H1 (cell line): ENCODE measurements around the gene ZDHHC22. TPM values are rescaled to one million over a fixed set of nuclear protein-coding genes. Genes with fewer than 3 reads are reported as not detected.

ENCODE experiments used
- CTCF ChIA-PET: fragments of 300-600 bp; sonication (Branson Sonifier 250); formaldehyde crosslinking; loops from one replicate; lab custom pipeline; 2021; ENCODE audit not compliant: partially characterized antibody; lab: Charles Lee
- POLR2A ChIA-PET: fragments of 300-600 bp; sonication (Branson Sonifier 250); formaldehyde crosslinking; loops from one replicate; lab custom pipeline; 2021; ENCODE audit warnings: inconsistent platforms; ENCODE audit not compliant: partially characterized antibody; lab: Charles Lee
- DNase-seq, 2 experiments: peaks; one replicate each; pipeline versions ENCODE4 v3.0.0 to v3.0.0-alpha.2; 2010 to 2022; ENCODE audit warnings: low spot score in 2 of 2, low read depth in 1 of 2, mixed read lengths in 1 of 2
- FAIRE-seq: peaks from 2 replicates; lab custom pipeline; 2011; peaks lifted over from hg19 to GRCh38; lab: Jason Lieb, UNC
- H2AFZ ChIP-seq: 2 replicates; pipeline ENCODE4 v1.8.1; 2012; ENCODE audit warnings: low read length, inconsistent platforms
- H2AK5ac ChIP-seq: 2 replicates; pipeline ENCODE4 v1.6.1; 2013; ENCODE audit warnings: low read depth, low read length
- H2BK120ac ChIP-seq: replicated peaks from 2 replicates; pipeline ENCODE3; 2013; ENCODE audit warnings: low read depth, low read length, inconsistent platforms
- H2BK12ac ChIP-seq: 2 replicates; pipeline ENCODE4 v1.6.1; 2013; ENCODE audit warnings: low read depth, low read length
- H2BK15ac ChIP-seq: 2 replicates; pipeline ENCODE4 v1.6.1; 2013; ENCODE audit warnings: low read length
- H2BK20ac ChIP-seq: 2 replicates; pipeline ENCODE4 v1.6.1; 2013; ENCODE audit warnings: low read length
- H2BK5ac ChIP-seq: 2 replicates; pipeline ENCODE4 v1.6.1; 2013; ENCODE audit warnings: low read depth, low read length
- H3K14ac ChIP-seq: 2 replicates; pipeline ENCODE4 v1.6.1; 2013; ENCODE audit warnings: inconsistent platforms; ENCODE audit not compliant: insufficient read length
- H3K18ac ChIP-seq: 2 replicates; pipeline ENCODE4 v1.6.1; 2013; ENCODE audit warnings: low read length; ENCODE audit errors: extremely low read depth
- H3K23ac ChIP-seq: 2 replicates; pipeline ENCODE4 v1.6.1; 2013; ENCODE audit warnings: inconsistent platforms; ENCODE audit not compliant: insufficient read length
- H3K23me2 ChIP-seq: 2 replicates; pipeline ENCODE4 v1.6.1; 2013; ENCODE audit warnings: low read depth, low read length
- H3K27ac ChIP-seq: 2 replicates; pipeline ENCODE4 v1.6.1; 2011; ENCODE audit warnings: low read depth, low read length, inconsistent platforms
- H3K27me3 ChIP-seq, 4 experiments: replicated peaks in 1 of 4; 1 replicate in 1 of 4; 2 replicates in 3 of 4; pipeline versions ENCODE4 v1.6.1 to v1.8.1; 2011 to 2013; ENCODE audit warnings: low read length in 3 of 4, mild to moderate bottlenecking in 3 of 4, inconsistent platforms in 2 of 4, mixed read lengths in 2 of 4, moderate library complexity in 1 of 4; ENCODE audit not compliant: control insufficient read depth in 3 of 4, insufficient read depth in 3 of 4; ENCODE audit errors: extremely low read depth in 1 of 4
- H3K36me3 ChIP-seq, 4 experiments: 2 replicates each; pipeline versions ENCODE4 v1.6.1 to v1.8.1; 2011 to 2013; ENCODE audit warnings: mild to moderate bottlenecking in 4 of 4, low read length in 3 of 4, moderate library complexity in 2 of 4, control low read depth in 1 of 4, inconsistent platforms in 1 of 4; ENCODE audit not compliant: insufficient read depth in 4 of 4, control insufficient read depth in 2 of 4
- H3K4ac ChIP-seq: replicated peaks from 2 replicates; pipeline ENCODE3; 2013; ENCODE audit warnings: low read length, low read depth, mixed read lengths, inconsistent platforms; ENCODE audit not compliant: insufficient read length
- H3K4me1 ChIP-seq, 4 experiments: replicated peaks in 1 of 4; 1 replicate in 1 of 4; 2 replicates in 3 of 4; pipeline versions ENCODE4 v1.6.1 to v1.8.1; 2011 to 2013; ENCODE audit warnings: low read length in 3 of 4, inconsistent platforms in 2 of 4, mixed read lengths in 1 of 4; ENCODE audit not compliant: insufficient read depth in 4 of 4, control insufficient read depth in 3 of 4
- H3K4me2 ChIP-seq, 2 experiments: 2 replicates each; pipeline versions ENCODE4 v1.6.1 to v1.8.1; 2011 to 2013; ENCODE audit warnings: low read depth in 2 of 2, low read length in 2 of 2, control low read depth in 1 of 2, inconsistent platforms in 1 of 2, mild to moderate bottlenecking in 1 of 2; ENCODE audit not compliant: insufficient read depth in 1 of 2
- H3K4me3 ChIP-seq, 4 experiments: fragments of 200-600, 300-600 bp in 1 of 4; sonication (generic), shearing (Covaris generic), sonication (Bioruptor Twin) in 1 of 4; 2 replicates each; pipeline versions ENCODE4 v1.5.1 to v1.8.1; 2011 to 2016; ENCODE audit warnings: low read length in 4 of 4, low read depth in 3 of 4, control low read depth in 2 of 4, inconsistent platforms in 2 of 4, mild to moderate bottlenecking in 2 of 4, mixed read lengths in 1 of 4, moderate library complexity in 1 of 4; ENCODE audit not compliant: insufficient read depth in 2 of 4; ENCODE audit errors: extremely low read depth in 1 of 4
- H3K56ac ChIP-seq: replicated peaks from 2 replicates; pipeline ENCODE3; 2013; ENCODE audit warnings: low read depth, mild to moderate bottlenecking, mixed read lengths, low read length, inconsistent platforms; ENCODE audit not compliant: insufficient read length
- H3K79me1 ChIP-seq: 2 replicates; pipeline ENCODE4 v1.6.1; 2013; ENCODE audit warnings: low read depth, low read length, control low read depth
- H3K79me2 ChIP-seq, 2 experiments: 2 replicates each; pipeline versions ENCODE4 v1.6.1 to v1.8.1; 2012 to 2013; ENCODE audit warnings: low read length in 2 of 2, mild to moderate bottlenecking in 2 of 2, inconsistent platforms in 1 of 2; ENCODE audit not compliant: insufficient read depth in 2 of 2, control insufficient read depth in 1 of 2
- H3K9ac ChIP-seq, 4 experiments: replicated peaks in 1 of 4; 1 replicate in 1 of 4; 2 replicates in 3 of 4; pipeline versions ENCODE4 v1.6.1 to v1.8.1; 2011 to 2013; ENCODE audit warnings: low read depth in 3 of 4, low read length in 3 of 4, control low read depth in 2 of 4, mild to moderate bottlenecking in 2 of 4, moderate library complexity in 2 of 4, inconsistent platforms in 1 of 4; ENCODE audit errors: extremely low read depth in 1 of 4
- H3K9me3 ChIP-seq, 2 experiments: 2 replicates each; pipeline versions ENCODE4 v1.6.1 to v1.8.1; 2012 to 2013; ENCODE audit warnings: mild to moderate bottlenecking in 2 of 2, moderate library complexity in 2 of 2, control low read depth in 1 of 2, inconsistent platforms in 1 of 2, low read depth in 1 of 2, low read length in 1 of 2, mixed read lengths in 1 of 2; ENCODE audit not compliant: insufficient read depth in 2 of 2
- H4K20me1 ChIP-seq, 2 experiments: replicated peaks in 1 of 2; 2 replicates each; pipeline versions ENCODE3 to v1.8.1; 2011 to 2013; ENCODE audit warnings: inconsistent platforms in 2 of 2, low read length in 2 of 2, mild to moderate bottlenecking in 1 of 2; ENCODE audit not compliant: insufficient read depth in 2 of 2, control insufficient read depth in 1 of 2
- H4K5ac ChIP-seq: 2 replicates; pipeline ENCODE4 v1.6.1; 2013; ENCODE audit warnings: low read length, low read depth, mixed read lengths, inconsistent platforms; ENCODE audit not compliant: insufficient read length
- H4K8ac ChIP-seq: 2 replicates; pipeline ENCODE4 v1.8.0; 2013; ENCODE audit warnings: mild to moderate bottlenecking, moderate library complexity, low read length, inconsistent platforms; ENCODE audit not compliant: insufficient read depth; ENCODE audit errors: extremely low read depth
- H4K91ac ChIP-seq: replicated peaks from 2 replicates; pipeline ENCODE3; 2013; ENCODE audit warnings: low read length, mixed read lengths, inconsistent platforms; ENCODE audit not compliant: insufficient read length
- TAF1 ChIP-seq: IDR thresholded peaks from 2 replicates; pipeline ENCODE4 v1.6.1; 2011; ENCODE audit warnings: mild to moderate bottlenecking, low read depth, low read length
- WGBS, 2 experiments: shearing (Covaris generic) in 1 of 2; methylation state at CpG; one replicate each; pipeline versions ENCODE4 v1.1.6 to v1.1.7; 2013 to 2015; ENCODE audit warnings: low lambda C conversion rate in 2 of 2, mixed read lengths in 2 of 2, inconsistent platforms in 1 of 2, low coverage in 1 of 2, missing lambda C conversion rate in 1 of 2; ENCODE audit not compliant: insufficient replicate concordance in 2 of 2, insufficient coverage in 1 of 2, insufficient read length in 1 of 2; ENCODE audit errors: extremely low coverage in 1 of 2, missing lambda C conversion rate in 1 of 2; 5-methylcytosine and 5-hydroxymethylcytosine counted together
- polyA plus RNA-seq, 7 experiments: library from polyadenylated mRNA; depleted of rRNA in 3 of 7; stranded (reverse) in 5 of 7; unstranded in 2 of 7; fragments of >200 nt in 5 of 7; fragments of 200-250 nt in 2 of 7; gene quantifications; 1 replicate in 5 of 7; 2 replicates in 1 of 7; 4 replicates in 1 of 7; pipeline versions ENCODE4 v1.2.1 to v1.2.3, GENCODE V29; 2011 to 2013; ENCODE audit warnings: missing spikeins in 2 of 7, mixed read lengths in 2 of 7
- total RNA-seq: library from RNA; stranded (reverse); fragmentation: NEBNext Ultra II Directional; extraction: Animal tissue kit (Norgen Biotek cat#: 25700); gene quantifications from 2 replicates; pipeline ENCODE4 v1.2.1, GENCODE V29; 2021
- TF ChIP-seq, protein P1 (sequence below): IDR thresholded peaks from 2 replicates; pipeline ENCODE4 v1.6.1; 2012; ENCODE audit warnings: low read length, inconsistent platforms
- TF ChIP-seq, protein P2 (sequence below): IDR thresholded peaks from 2 replicates; pipeline ENCODE4 v1.6.1; 2011; ENCODE audit warnings: low read length, improper control_type of control experiment

Gene ZDHHC22
- total and polyA plus RNA-seq, 2 of the 8 experiments (the other 6 are each of a cell fraction or from before 2014, with no cell fraction given): 23.8 to 55.2 TPM

GRCh38 chr14:77148510-77149231 lies 7.1 kb upstream of the ZDHHC22 start:
- H3K18ac ChIP-seq: no peak overlapping the region
- H3K4me2 ChIP-seq: no peak overlapping the region
- H2BK12ac ChIP-seq: no peak overlapping the region
- no peak overlapping the region for H3K56ac ChIP-seq
- no peaks in the 10 kb centered on the region for H3K79me1 ChIP-seq
- no peak overlapping the region for H3K27ac ChIP-seq
- H3K27me3 ChIP-seq: no peaks in the 10 kb centered on the region
- FAIRE-seq (no peak), DNase-seq (no peak)
- no peak overlapping the region for H3K14ac ChIP-seq
- H4K5ac ChIP-seq: peak overlapping the region; percentile 53
- H2BK5ac ChIP-seq: no peak overlapping the region
- peaks cover 9 to 33% (median 15%) of the 10 kb centered on the region in 4 experiments for H3K4me1 ChIP-seq
- no peaks in the 10 kb centered on the region for H3K79me2 ChIP-seq
- H3K9me3 ChIP-seq: no peaks in the 10 kb centered on the region
- TF ChIP-seq, protein P1, sequence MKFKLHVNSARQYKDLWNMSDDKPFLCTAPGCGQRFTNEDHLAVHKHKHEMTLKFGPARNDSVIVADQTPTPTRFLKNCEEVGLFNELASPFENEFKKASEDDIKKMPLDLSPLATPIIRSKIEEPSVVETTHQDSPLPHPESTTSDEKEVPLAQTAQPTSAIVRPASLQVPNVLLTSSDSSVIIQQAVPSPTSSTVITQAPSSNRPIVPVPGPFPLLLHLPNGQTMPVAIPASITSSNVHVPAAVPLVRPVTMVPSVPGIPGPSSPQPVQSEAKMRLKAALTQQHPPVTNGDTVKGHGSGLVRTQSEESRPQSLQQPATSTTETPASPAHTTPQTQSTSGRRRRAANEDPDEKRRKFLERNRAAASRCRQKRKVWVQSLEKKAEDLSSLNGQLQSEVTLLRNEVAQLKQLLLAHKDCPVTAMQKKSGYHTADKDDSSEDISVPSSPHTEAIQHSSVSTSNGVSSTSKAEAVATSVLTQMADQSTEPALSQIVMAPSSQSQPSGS: no peak
- TF ChIP-seq, protein P2, sequence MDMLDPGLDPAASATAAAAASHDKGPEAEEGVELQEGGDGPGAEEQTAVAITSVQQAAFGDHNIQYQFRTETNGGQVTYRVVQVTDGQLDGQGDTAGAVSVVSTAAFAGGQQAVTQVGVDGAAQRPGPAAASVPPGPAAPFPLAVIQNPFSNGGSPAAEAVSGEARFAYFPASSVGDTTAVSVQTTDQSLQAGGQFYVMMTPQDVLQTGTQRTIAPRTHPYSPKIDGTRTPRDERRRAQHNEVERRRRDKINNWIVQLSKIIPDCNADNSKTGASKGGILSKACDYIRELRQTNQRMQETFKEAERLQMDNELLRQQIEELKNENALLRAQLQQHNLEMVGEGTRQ: peak; percentile 79
- no peak for TF ChIP-seq TAF1
- H2BK120ac ChIP-seq: no peak overlapping the region
- H2AK5ac ChIP-seq: no peak overlapping the region
- H2BK20ac ChIP-seq: no peak overlapping the region
- H4K8ac ChIP-seq: no peak overlapping the region
- H3K23me2 ChIP-seq: no peaks in the 10 kb centered on the region
- H2AFZ ChIP-seq: no peak overlapping the region
- H3K9ac ChIP-seq: no peak overlapping the region; a peak in 1 of 7 replicates
- WGBS, 2 experiments: 77% methylated on average over 8 of the region's 8 CpGs; no CpG with 5 or more reads in 1 of the 2 experiments
- no peak overlapping the region for H3K23ac ChIP-seq
- H3K4me3 ChIP-seq: no peak overlapping the region
- H4K20me1 ChIP-seq: no peaks in the 10 kb centered on the region
- H2BK15ac ChIP-seq: no peak overlapping the region
- ChIA-PET CTCF (interaction anchor here (0.7 to 52.5 kb wide), 13 partner anchors 7 to 276 kb away, joined by 3 to 1490 read pairs (median 16); partner anchors contain the start of genes CIPC and ZDHHC22), POLR2A (interaction anchor here (1.2 to 1.4 kb wide), 3 partner anchors 43 to 78 kb away, joined by 3 to 4 read pairs (median 3); no protein-coding TSS in a partner anchor)
- H3K4ac ChIP-seq: peak overlapping the region; percentile 63
- no peak overlapping the region for H4K91ac ChIP-seq
- H3K36me3 ChIP-seq: no peaks in the 10 kb centered on the region
